ENCODE results near the gene ATF5.

Gene ATF5

GRCh38 chr19:49977881-49978280 lies 48.9 kb downstream of the ATF5 start:
- no peak for DNase-seq

GRCh38 chr19:49978324-49978723 lies 49.3 kb downstream of the ATF5 start:
- no peak for DNase-seq

- DNase-seq: no peak
These were observed 52.9 kb downstream of the ATF5 start for GRCh38 chr19:49981603-49982593.
